DMS153 treated with DMSO at 0.1 percent for 48 hours (cell line): ENCODE results near the gene KNL1.

Experiments used
- DNase-seq: peaks from one replicate; lab custom pipeline; 2025; ENCODE audit not compliant: unreplicated experiment; lab: John Stamatoyannopoulos, UW

Gene KNL1

DNA sequence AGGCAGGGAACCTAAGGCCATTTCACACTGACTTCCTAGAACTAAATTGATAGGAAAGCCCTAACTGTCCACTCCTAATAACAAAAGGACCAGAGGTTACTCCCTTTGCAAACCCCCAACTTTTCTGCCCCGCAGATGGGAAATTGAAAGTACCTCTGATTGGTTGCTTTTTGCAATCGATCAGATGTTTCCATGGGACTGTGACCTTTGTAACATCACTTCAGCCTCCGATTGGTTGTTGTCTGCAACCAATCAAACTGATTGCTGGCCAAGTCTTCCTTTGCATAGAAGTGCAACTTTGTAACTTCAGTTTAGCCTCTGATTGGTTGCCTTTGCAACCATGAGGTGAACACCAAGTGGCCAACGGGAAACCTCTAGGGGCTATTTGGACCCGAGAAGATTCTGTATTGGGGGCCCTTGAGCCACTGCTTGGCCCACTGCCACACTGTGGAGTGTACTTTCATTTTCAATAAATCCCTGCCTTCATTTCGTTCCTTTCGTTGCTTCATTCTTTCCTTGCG is 11.3 kb upstream of the KNL1 start:
- peak; percentile 8 for DNase-seq

DNA sequence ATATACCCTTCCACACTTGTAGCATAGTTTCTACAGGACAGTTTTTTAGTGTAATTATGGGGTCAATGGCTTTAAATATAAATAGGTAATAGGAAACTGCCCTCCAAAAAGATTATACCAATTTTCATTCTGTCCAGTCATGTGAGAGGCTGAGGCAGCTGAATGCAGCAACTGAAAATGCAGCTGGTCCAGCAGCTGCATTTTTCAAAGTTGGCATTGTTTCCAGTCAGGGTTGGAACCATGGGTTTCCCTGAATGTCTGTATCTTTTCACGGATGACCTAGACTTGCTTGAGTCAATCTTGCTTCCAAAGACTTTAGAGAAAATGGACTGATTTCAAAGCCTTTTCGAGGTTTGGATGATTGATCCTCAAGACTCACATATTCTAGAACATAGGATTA is 9.9 kb upstream of the KNL1 start:
- DNase-seq: no peak

DNA sequence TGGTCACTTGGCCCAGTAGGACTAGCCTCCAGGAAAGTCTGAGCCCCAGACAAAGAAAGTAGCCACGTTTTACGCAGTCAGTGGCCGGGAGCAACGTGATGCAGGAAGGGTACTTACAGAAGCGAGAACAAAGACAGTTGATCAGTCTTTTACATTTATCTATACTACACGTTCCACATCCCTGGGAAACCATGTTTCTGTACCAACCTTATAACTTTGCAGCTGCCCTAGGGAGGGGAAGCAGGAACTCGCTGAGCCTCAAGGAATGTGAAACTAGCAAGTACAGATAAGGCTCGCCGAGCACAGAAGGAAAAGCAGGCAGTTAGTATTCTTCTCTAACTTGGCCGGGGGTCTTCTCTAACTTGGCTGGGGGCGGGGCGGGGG is 3.4 kb upstream of the KNL1 start:
- no peak for DNase-seq

DNA sequence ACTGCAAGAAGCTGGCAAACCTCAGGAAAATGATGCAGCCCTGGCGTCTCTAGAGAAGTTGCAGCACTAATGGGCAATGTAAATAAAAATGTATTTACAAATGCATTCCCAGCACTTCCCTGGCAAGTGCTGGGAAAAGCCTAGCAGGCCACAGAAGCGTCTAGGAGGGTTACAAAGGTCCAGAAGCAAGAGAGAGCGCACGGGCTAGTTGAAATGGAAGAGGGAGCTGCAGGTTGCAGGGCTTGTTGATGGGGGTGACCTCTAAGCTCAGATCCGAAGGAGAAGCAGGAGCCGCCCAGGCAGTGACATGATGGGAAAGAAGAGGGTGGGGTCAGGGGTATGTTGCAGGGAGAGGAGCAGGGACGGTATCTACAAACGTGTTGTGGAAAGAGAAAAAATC is 2.7 kb upstream of the KNL1 start:
- DNase-seq: no peak

DNA sequence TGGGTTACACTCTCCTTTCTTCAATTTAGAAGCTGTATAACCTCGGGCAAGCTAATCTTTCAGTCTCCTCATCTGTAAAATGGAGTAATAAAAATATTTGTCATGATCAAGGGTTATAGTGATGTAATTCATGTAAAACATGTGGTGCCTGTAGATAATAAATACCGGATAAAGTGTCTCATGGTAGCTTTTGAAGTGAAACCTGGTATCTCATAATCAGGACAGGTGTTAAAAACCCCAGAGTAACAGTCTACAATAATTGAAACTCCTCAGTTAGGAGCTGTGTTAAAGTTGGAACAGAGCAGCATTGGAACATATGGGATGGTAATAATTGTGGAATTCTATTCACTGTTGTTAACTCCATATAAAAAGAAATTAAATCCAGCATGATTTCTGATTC is 884 bp upstream of the KNL1 start:
- no peak for DNase-seq

DNA sequence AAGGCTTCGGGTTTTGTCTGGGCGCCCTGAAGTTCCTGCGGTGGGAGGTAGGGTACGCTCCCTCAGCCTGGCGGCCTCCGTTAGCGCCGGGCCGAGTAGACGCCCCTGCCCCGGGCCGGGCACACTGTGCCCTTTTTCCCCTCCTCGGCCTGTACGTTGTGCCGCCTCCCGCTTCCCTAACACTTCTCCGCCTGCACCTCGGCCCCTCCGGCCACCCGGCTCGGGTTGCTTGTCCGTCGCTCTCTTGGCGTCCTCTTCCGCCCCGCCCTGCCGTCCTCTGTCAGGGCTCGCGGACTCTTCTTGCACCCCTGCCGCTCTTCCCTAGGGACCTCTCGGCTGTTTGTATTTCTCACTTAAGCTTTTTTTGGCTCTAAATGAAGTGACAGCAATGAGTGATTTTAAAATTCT is 384 bp downstream of the KNL1 start:
- DNase-seq: no peak

DNA sequence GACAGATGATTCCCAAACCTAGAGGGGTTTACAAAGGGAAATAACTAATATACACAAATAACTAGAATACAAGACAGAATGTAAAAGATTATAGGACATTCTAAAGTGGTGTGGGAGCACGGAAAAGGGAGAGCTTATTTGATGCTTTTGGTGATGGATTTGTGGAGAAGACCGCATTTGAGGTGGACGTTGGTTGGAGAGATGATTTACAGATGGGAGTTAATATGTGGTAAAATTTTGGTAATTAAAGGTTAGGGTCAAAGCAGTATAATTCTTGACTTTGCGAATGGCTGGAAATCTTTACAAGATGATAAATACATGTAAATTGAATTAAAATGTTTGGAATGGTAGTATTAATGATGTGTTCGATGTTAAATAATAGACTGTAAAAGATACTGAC is 1.2 kb downstream of the KNL1 start:
- no peak for DNase-seq

DNA sequence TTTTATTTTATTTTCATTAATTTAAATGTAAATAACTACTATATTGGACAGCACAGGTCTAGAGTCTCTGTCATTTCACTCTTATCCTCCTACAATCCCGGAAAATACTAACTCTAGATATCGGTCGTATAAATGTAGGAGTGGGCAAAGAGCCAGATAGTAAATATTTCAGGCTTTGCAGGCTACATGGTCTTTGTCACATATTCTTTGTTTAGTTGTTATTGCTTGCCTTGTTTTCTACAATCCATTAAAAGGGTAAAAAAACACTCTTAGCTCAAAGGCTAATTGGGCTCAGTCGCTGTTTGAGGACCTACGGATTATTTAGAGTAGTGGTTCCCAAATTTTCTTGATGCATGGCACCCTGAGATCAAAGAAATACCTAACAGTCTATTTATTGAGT is 1.7 kb downstream of the KNL1 start:
- DNase-seq: no peak

DNA sequence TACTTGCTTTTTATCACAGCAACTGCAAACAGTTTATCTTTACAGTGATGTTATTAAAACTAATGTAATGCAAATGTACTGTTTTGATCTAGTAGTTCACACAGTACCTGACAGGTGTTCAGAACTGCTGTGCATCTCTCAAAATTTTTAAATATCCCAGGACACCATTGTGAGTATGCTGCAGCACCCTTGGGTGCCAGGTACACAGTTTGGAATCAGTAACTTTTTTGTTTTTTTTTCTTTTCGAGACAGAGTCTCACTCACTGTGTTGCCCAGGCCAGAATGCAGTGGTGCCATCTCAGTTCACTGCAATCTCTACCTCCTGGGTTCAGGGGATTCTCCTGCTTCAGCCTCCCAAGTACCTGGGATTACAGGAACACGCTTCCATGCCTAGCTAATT is 3.0 kb downstream of the KNL1 start:
- no peak for DNase-seq

DNA sequence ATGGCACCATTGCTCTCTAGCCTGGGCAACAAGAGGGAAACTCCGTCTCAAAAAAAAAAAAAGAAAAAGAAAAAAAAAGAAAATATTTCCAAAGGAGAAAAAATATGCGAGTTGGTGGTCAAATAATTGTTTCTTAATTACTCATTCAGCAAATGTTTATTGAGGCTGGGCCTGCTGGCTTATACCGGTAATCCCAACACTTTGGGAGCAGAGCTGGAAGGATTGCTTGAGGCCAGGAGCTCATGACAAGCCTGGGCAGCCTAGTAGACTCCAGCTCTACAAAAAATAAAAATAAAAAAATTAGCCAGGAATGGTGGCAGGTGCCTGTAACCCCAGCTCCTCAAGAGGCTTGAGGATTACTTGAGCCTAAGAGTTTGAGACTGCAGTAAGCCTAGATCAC is 4.1 kb downstream of the KNL1 start:
- no peak for DNase-seq

DNA sequence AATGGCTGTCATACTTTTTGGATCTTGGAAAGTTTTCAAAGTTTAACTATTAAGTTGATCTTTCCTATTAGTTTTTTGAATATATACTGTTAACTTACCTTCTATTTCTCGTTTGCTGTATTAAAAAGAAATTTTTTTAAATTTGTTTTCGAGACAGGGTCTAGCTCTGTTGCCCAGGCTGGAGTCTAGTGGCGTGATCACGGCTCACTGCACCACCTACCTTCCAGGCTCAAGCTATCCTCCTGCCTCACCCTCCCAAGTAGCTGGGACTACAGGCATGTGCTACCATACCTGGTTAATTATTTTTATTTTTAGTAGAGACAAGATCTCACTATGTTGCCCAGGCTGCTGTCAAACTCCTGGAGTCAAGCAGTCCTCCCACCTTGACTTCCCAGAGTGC is 4.6 kb downstream of the KNL1 start:
- no peak for DNase-seq

DNA sequence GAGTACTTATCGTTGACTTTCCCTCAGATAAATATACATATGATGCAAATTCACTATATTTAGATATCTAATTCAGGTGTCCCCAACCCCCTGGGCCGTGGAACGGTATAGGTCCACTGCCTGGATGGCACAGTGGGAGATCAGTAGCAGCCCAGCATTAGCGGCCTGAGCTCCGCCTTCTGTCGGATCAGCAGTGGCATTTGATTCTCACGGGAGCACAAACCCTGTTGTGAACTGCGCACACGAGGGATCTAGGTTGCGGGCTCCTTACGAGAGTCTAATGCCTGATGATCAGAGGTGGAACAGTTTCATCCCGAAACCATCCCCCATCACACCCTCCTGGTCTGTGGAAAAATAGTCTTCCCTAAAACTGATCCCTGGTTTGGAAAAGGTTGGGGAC is 6.9 kb downstream of the KNL1 start:
- no peak for DNase-seq

DNA sequence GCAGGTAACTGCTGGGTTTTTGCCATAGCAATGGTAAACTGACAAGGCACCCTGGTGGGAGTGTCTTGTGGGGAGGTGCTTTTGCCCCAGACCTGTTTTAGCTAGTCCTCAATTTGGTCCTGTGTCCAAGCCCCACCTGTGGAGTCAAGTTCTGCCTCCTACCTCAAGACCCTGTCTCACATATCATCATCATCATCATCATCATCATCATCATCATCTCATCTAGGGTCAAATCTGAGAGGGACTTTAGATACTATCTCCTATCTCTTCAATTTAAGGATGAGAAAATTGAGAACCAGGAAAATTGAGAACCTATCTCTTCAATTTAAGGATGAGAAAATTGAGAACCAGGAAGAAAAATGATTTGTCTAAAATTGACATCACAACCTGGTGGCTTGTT is 9.9 kb downstream of the KNL1 start:
- DNase-seq: no peak

DNA sequence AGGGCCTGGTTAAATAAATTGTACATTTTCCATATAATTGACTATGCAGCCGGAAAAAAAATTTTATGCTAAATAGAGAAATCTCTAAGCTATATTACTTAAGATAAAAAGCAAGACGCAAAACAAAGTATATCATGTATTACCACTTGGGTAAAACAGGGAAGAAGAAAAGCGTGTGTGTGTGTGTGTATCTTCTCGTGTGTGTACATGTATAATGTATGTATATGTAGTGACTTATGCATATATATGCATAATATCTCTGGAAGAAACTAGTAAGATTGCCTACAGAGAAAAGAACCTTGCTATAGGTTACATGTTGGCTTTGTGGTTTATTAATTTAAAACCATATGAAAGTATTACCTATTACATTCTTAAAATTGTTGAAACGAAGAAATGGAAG is 19.0 kb downstream of the KNL1 start:
- no peak for DNase-seq

DNA sequence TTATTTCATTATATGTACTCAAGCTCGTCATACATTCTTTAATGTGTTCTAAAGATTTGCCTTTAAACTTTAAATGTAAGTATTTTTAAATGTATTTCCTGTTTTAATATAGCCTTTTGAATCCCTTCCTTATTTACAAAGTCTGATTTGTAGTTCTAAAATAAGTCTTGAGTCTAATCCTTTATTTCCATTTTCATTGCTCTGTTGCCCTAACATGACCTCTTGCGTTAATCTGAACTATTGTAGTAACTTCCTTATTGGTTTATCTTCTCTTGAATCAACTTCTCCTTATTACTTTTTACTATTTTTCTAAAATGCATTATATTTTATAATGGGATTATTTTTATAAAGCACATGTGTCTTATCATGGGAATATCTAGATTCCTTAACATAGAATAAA is 24.0 kb downstream of the KNL1 start:
- DNase-seq: no peak

DNA sequence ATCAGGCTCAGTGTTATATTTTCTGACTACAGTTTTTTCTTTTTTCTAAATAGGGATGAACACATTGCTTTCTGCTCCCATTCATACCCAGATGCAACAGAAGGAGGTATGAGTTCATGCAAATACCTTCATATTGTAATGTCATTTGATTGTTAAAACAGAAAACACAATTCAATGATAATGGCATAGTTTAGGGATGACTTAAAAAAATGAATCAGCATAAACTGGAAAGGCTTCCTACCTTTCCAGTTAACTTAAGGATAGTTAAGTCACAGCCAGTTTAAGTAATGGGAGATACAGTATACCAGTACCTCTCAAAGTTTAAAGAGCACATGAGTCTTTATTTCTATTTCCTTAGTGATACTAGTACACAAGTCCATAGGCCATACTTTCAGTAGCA is 24.9 kb downstream of the KNL1 start:
- no peak for DNase-seq

DNA sequence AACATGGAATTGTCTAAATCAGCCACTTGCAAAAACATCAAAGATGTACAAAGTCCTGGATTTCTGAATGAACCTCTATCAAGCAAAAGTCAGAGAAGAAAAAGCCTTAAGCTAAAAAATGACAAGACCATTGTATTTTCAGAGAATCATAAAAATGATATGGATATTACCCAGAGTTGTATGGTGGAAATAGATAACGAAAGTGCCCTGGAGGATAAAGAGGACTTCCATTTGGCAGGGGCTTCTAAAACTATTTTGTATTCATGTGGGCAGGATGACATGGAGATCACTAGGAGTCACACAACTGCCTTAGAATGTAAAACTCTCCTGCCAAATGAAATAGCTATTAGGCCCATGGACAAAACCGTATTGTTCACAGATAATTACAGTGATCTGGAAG is 29.3 kb downstream of the KNL1 start:
- no peak for DNase-seq

DNA sequence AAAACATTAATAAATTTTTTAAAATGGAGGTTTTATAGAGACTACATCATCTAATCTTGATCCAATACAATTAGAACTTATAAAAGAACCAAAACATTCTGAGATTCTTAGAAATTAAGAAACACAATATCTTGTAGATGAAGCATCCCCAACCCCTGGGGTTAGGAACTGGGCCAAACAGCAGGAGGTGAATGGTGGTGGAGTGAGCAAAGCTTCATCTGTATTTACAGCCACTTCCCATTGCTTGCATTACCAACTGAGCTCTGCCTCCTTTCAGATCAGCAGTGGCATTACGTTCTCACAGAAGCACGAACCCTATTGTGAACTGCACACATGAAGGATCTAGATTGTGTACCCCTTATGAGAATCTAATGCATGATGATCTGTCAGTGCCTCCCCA is 36.3 kb downstream of the KNL1 start:
- DNase-seq: no peak

DNA sequence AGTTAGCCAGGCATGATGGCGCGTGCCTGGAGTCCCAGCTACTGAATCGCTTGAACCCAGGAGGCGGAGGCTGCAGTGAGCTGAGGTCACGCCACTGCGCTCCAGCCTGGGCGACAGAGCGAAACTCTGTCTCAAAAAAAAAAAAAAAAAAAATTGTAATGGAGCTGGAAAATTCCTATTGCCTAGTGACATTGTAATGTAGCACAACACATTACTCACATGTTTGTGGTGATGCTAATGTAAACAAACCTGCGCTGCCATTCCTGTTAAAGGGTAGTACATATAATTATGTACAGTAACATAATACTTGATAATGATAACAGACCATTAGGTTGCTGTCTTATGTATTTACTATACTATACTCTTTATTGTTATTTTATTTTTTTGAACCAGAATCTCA is 39.1 kb downstream of the KNL1 start:
- DNase-seq: no peak

DNA sequence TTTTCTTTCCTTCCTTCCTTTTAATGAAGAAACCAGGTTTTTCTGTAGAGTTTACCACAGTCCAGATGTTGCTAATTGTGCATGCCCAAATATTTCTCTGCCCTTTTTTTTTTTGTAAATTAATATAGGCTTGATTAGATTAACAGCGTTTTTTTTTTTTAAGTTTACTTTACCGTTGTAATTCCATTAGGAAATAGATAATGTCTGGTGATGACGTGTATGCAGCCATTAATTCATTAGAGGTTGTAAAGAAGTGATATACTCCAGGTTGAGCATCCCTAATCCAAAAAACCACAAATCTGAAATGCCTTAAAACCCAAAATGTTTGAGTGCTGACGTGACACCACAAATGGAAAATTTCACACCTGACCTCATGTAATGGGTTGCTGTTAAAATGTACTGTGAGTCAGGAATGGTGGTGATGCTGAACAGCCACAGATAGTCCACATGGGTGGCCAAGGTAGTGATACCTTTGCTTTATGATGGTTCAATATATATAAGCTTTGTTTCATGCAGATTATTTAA is 43.2 kb downstream of the KNL1 start:
- no peak for DNase-seq

DNA sequence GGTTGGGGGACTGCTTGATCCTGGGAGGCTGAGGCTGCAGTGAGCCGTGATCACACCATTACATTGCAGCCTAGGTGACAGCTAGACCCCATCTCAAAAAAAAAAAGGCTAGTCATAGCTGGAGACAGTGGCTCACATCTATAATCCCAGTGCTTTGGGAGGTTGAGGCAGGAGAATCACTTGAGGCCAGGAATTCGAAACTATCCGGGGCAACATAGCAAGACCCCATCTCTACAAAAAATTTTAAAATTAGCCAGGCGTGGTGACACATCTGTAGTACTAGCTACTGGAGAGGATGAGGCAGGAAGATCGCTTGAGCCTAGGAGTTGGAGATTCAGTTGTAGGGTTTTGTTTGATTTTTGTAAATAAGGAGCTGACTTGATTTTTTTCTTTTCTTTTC is 45.6 kb downstream of the KNL1 start:
- no peak for DNase-seq

DNA sequence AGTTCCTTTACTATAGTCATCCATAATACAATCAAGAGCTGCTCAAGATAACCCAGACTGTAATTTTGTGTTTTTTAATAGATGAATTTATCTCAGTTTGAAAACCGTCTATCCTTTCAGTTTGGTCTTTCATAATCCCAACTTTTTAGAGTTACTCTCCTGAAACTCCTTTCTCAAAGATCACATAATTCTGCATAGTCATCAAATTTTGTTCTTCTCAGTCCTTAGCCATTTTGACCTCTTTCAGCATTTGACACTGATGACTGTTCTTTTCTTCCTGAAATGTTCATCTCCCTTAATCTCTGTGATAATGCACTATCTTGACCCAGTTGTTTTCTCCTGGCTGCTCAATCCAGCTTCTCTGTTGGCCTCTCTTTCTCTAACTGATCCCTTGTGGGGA is 53.5 kb downstream of the KNL1 start:
- DNase-seq: no peak

DNA sequence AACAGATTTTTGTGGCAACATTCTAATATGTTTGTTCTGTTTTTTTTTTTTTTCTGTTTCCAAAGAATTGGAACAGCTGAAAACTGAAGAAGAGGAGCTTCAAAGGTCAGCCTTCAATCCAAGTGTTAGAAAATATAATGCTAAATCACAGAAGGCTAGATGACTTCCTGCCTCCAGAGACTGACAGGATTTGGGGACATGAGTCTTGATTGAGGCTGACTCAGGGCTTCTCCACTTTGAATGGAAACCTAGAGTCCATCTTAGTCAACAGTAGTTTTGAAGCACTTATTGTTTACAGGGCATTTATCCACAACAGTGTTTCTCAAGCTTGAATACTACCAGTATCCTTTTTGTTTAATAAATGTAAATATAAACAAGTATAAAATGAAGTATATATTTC is 56.4 kb downstream of the KNL1 start:
- no peak for DNase-seq

DNA sequence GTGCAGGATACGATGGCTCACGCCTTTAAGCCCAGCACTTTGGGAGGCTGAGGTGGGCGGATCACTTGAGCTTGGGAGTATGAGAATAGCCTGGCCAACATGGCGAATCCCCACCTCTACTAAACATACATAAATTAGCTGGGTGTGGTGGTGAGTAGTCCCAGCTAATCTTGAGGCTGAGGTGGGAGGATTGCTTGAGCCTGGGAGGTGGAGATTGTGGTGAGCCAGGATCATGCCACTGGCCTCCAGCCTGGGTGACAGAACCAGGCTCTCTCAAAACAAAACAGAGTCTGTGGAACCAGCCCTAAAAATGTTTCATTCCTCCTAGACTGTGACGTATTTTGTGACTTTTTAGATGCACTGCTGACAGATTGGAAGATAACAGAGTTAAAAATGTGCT is 66.6 kb downstream of the KNL1 start:
- no peak for DNase-seq
